ENCODE data around the gene ICAM5. TPM values are rescaled to one million over a fixed set of nuclear protein-coding genes. Genes with fewer than 3 reads are reported as not detected.
A peak's percentile ranks its signal among the peaks of the same experiment; 100 is the strongest.

ICAM5 gene
- total RNA-seq, 1 experiment from 2014 or later, result 0.61 TPM

DNA sequence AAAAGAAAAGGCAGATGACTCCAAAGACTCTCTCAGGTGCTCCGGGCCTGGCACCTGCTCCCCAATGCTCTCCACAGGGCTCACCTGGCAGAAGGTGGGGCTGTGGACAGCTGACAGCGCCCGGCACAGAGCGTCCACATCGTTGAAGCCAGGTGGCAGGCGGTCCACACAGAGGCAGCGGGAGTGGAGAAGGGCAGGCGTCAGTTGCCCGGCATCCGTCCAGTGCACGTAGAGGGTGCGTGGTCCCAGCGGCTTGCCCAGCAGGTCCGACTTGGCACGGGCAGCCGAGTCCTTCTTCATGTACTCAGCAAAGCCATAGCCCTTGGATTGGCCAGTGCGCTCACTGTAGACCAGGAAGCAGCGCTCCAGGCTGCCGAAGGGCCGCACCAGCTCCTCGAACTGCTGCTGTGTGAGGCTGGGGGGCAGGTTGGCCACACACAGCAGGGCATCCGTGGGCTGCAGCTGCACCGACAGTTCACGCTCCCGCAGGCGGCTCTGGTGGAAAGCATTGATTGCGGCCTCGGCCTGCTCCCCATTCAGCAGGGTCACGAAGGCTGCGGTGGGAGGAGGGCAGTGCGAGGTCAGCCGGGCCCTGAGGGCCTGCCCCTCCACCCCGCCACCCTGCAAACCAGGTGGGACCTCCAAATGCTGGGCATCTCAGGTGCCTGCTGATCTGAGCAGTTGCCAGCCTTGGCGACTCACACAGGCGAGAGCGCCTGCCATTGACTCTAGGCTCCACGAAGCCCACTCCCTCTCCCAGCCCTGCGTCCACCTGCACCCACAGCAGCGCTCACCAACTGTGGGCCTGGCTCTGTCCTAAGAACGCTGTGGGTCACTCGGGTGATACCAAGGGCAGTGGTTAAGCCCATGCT lies 39.0 kb downstream of the ICAM5 start:
- intact Hi-C loops (cut with micrococcal nuclease; ENCODE audit: unreplicated experiment), result no loop called here
- peaks cover 39% of the 10 kb centered on the region for H3K36me3 Mint-ChIP-seq (ENCODE audit: insufficient read depth, unreplicated experiment)

DNA sequence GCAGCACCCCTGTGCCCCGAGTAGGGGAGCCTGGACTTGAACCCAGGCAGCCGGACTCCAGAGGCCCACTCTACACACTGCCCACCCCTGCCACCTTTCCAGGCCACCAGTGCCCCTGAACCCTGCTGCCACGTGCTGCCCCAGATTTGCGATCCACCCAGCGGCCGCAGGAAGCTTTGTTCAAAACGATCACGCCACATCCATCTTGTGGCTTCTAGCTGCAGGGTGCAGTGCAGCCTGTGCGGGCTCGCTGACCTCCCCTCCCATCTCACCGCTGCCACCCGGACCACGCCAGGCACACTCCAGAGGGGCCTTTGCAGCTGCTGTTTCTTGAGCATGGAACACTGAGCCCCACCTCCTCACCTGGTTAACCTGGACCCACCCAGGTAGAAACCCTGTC lies 39.8 kb downstream of the ICAM5 start:
- BruUV-seq (replicated peaks), result no TSS peak
- CTCF ChIA-PET, result interaction anchor here (0.7 kb wide), 1 partner anchor 13 kb away, joined by 3 read pairs; no protein-coding TSS in a partner anchor
- no peak overlapping the region for H3K4me3 Mint-ChIP-seq (ENCODE audit: low read depth, unreplicated experiment)

More for the DNA sequence above, 39.0 kb downstream of the ICAM5 start:
- BruUV-seq (replicated peaks), result no TSS peak
- TF ChIP-seq, protein P1, sequence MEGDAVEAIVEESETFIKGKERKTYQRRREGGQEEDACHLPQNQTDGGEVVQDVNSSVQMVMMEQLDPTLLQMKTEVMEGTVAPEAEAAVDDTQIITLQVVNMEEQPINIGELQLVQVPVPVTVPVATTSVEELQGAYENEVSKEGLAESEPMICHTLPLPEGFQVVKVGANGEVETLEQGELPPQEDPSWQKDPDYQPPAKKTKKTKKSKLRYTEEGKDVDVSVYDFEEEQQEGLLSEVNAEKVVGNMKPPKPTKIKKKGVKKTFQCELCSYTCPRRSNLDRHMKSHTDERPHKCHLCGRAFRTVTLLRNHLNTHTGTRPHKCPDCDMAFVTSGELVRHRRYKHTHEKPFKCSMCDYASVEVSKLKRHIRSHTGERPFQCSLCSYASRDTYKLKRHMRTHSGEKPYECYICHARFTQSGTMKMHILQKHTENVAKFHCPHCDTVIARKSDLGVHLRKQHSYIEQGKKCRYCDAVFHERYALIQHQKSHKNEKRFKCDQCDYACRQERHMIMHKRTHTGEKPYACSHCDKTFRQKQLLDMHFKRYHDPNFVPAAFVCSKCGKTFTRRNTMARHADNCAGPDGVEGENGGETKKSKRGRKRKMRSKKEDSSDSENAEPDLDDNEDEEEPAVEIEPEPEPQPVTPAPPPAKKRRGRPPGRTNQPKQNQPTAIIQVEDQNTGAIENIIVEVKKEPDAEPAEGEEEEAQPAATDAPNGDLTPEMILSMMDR (IDR thresholded peaks at IDR 0.05; ENCODE audit: unreplicated experiment), result no peak
- no peaks in the 10 kb centered on the region for H3K27me3 Mint-ChIP-seq (ENCODE audit: unreplicated experiment)
- CTCF ChIA-PET, result no interaction called here
- no peak overlapping the region for H3K27ac Mint-ChIP-seq (ENCODE audit: unreplicated experiment)
- H3K9me3 Mint-ChIP-seq (ENCODE audit: low read depth, unreplicated experiment), result no peaks in the 10 kb centered on the region
- DNase-seq, result no peak
- no peak overlapping the region for H3K4me3 Mint-ChIP-seq (ENCODE audit: low read depth, unreplicated experiment)
- no peaks in the 10 kb centered on the region for H3K4me1 Mint-ChIP-seq (ENCODE audit: low read depth, unreplicated experiment)

DNA sequence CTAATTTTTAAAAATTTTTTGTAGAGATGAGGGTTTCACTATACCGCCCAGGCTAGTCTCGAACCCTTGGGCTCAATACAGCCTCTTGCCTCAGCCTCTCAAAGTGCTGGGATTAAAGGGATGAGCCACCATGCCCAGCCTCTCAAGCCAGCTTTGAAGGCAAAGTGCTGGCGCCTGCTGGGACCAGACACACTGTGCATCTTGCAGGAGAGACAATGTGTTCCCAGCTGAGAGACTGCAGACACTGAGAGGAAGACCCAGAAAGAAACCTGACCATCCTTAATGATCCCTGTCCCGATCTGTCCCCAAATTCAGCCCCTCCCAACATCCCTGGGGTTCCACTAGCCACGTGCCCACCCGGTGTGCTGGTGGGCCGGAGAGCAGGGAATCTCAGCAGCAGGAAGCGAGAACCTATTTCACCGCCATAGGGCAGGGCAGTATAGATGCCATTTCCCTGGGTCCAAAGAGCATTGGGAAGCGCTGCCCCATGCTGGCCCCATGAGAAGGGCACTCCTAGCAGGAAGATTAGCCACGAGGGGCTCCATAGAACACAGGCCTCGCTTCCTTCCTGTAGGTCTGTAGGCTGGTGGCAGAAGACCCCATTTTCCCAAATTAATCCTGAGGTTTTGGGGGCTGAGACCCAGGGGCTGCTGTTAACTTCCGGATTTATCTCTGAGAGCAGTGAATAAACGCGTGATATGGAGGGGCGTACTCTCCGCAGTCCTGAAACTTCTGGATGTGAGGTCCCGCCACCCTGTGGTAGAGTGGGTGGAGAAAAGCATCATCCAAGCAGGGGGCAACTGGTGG lies 42.6 kb downstream of the ICAM5 start:
- CTCF ChIA-PET, result interaction anchor here (0.6 kb wide), 1 partner anchor 11 kb away, joined by 3 read pairs; no protein-coding TSS in a partner anchor
- H3K4me1 Mint-ChIP-seq (ENCODE audit: low read depth, unreplicated experiment), result no peaks in the 10 kb centered on the region
- H3K36me3 Mint-ChIP-seq (ENCODE audit: insufficient read depth, unreplicated experiment), result peaks cover 44% of the 10 kb centered on the region
- no peaks in the 10 kb centered on the region for H3K9me3 Mint-ChIP-seq (ENCODE audit: low read depth, unreplicated experiment)
- BruUV-seq (replicated peaks), result TSS peak; percentile 45
- H3K27me3 Mint-ChIP-seq (ENCODE audit: unreplicated experiment), result no peaks in the 10 kb centered on the region
- DNase-seq, result no peak
- TF ChIP-seq, protein P1 (IDR thresholded peaks at IDR 0.05; ENCODE audit: unreplicated experiment), result no peak
- intact Hi-C loops (cut with micrococcal nuclease; ENCODE audit: unreplicated experiment), result no loop called here
- H3K4me3 Mint-ChIP-seq (ENCODE audit: low read depth, unreplicated experiment), result peak overlapping the region; percentile 89
- H3K27ac Mint-ChIP-seq (ENCODE audit: unreplicated experiment), result peak overlapping the region; percentile 66

More for the DNA sequence above, 39.8 kb downstream of the ICAM5 start:
- Mint-ChIP-seq H3K9me3 (ENCODE audit: low read depth, unreplicated experiment) (no peaks in the 10 kb centered on the region), H3K4me1 (ENCODE audit: low read depth, unreplicated experiment) (no peaks in the 10 kb centered on the region), H3K36me3 (ENCODE audit: insufficient read depth, unreplicated experiment) (peaks cover 39% of the 10 kb centered on the region), H3K27ac (ENCODE audit: unreplicated experiment) (no peak overlapping the region), H3K27me3 (ENCODE audit: unreplicated experiment) (no peaks in the 10 kb centered on the region)
- intact Hi-C loops (cut with micrococcal nuclease; ENCODE audit: unreplicated experiment), result no loop called here
- DNase-seq, result no peak
- TF ChIP-seq, protein P1 (IDR thresholded peaks at IDR 0.05; ENCODE audit: unreplicated experiment), result no peak

DNA sequence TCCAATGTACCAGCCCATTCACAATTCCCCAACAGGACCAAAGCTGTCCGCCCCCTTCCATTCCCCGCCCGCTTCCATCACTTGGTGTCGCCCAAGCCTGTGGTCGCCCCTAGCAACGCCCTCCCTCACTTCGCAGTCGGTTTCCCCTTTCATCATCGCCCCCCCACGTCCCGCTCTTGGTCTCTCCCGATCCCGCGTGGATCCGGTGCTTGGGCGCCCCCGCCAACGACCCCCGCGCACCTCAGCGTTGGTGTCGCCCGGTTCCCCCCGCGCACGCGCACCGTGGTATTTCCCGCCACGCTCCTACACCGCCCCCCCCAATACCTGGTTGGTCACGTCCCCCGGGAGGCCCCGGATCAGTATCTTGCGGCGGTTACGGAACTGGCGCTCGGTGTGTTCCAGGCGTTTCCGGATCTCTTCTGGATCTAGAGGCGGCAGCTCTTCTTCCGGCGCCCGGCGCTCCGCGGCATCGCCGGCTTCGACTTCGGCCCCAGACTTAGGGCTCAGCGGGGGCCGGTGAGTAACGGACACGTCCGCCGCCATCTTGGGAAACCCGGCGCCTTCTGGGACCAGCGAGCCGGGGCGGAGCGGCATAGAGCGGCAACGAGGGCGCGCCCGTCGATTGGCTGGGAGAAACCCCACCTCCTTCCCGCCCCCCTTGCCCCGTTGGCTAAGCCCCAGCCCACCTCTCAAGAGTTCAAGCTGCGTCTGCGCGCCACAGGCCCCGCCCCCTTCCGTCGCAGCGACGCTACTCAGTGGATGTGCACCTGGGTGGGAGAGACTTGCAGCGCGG lies 43.4 kb downstream of the ICAM5 start, which contains the start of gene RAVER1:
Gene RAVER1, minus strand, starts transcription at position 565 of the 793 bp plus-strand sequence. Its CDS starts 22 bp downstream, at position 543.
- intact Hi-C loops (cut with micrococcal nuclease; ENCODE audit: unreplicated experiment), result no loop called here
- TF ChIP-seq, protein P1 (IDR thresholded peaks at IDR 0.05; ENCODE audit: unreplicated experiment), result no peak
- peak within 1 kb of the TSS; percentile 66 for H3K27ac Mint-ChIP-seq (ENCODE audit: unreplicated experiment)
- peak; percentile 94 for DNase-seq
- no peaks in the 10 kb centered on the region for H3K9me3 Mint-ChIP-seq (ENCODE audit: low read depth, unreplicated experiment)
- peaks cover 44% of the 10 kb centered on the region for H3K36me3 Mint-ChIP-seq (ENCODE audit: insufficient read depth, unreplicated experiment)
- no peaks in the 10 kb centered on the region for H3K4me1 Mint-ChIP-seq (ENCODE audit: low read depth, unreplicated experiment)
- H3K4me3 Mint-ChIP-seq (ENCODE audit: low read depth, unreplicated experiment), result peak within 1 kb of the TSS; percentile 89
- BruUV-seq (replicated peaks), result no TSS peak
- CTCF ChIA-PET, result interaction anchor here (0.6 to 1.0 kb wide), 2 partner anchors 55 to 213 kb away, joined by 3 to 4 read pairs; no protein-coding TSS in a partner anchor
- no peaks in the 10 kb centered on the region for H3K27me3 Mint-ChIP-seq (ENCODE audit: unreplicated experiment)

Data from Calu3 (cell line).